Measurements from ENCODE around the gene C3orf52.
A peak's percentile ranks its signal among the peaks of the same experiment; 100 is the strongest.

The C3orf52 gene

DNA sequence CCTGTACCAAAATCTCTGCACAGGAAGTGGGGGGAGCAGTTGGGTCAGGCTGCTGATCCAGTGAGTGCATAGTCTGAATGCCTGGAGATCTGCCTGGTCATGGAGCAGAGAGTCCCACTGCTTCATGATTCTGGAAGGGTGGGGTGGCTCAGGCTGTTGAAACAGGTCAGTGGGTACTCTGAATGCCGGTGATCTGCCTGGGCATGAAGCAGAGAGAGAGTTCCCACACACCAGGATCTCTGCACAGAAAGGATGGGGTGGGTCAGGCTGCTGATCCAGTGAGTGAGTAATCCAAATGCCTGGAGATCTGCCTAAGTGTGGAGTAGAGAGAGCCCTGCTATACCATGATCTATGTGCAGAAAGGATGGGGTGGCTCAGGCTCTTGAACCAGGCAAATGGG is 62.9 kb downstream of the C3orf52 start:
- in situ Hi-C loops (cut with MboI; ENCODE audit: low sequenced_read_pairs, unreplicated experiment), result loop anchor here (25.0 kb wide), 1 partner anchor 838 kb away; the partner anchor contains the start of genes CD200R1 and GTPBP8
- no peak for DNase-seq (ENCODE audit: low spot score)
- TF ChIP-seq, protein P1, sequence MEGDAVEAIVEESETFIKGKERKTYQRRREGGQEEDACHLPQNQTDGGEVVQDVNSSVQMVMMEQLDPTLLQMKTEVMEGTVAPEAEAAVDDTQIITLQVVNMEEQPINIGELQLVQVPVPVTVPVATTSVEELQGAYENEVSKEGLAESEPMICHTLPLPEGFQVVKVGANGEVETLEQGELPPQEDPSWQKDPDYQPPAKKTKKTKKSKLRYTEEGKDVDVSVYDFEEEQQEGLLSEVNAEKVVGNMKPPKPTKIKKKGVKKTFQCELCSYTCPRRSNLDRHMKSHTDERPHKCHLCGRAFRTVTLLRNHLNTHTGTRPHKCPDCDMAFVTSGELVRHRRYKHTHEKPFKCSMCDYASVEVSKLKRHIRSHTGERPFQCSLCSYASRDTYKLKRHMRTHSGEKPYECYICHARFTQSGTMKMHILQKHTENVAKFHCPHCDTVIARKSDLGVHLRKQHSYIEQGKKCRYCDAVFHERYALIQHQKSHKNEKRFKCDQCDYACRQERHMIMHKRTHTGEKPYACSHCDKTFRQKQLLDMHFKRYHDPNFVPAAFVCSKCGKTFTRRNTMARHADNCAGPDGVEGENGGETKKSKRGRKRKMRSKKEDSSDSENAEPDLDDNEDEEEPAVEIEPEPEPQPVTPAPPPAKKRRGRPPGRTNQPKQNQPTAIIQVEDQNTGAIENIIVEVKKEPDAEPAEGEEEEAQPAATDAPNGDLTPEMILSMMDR (IDR thresholded peaks at IDR 0.05; ENCODE audit: borderline replicate concordance, control extremely low read depth, extremely low read depth, insufficient read depth, missing control alignments), result no peak

DNA sequence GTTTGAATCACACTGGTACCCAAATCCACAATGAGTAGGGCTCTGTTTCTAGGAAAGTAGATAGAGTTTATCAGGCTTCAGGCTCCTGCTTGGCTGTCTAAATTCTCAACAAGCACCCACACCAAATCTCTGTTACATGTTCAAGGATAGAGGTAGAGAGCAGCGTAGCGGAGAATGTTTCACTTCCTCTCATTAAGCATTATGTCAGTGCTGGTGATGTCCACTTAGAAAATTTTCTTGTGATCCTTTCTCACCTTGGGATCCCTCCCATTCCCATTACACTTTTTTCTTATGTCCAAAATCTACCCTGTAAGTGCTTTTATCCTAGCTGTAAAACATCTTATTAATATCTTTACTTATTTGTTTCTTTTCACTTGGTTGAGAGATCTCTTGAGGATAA is 81.6 kb downstream of the C3orf52 start:
- peak; percentile 60 for DNase-seq (ENCODE audit: low spot score)
- in situ Hi-C loops (cut with MboI; ENCODE audit: low sequenced_read_pairs, unreplicated experiment), result no loop called here

More for the DNA sequence above, 81.6 kb downstream of the C3orf52 start:
- TF ChIP-seq, protein P1 (IDR thresholded peaks at IDR 0.05; ENCODE audit: borderline replicate concordance, control extremely low read depth, extremely low read depth, insufficient read depth, missing control alignments), result no peak
